ENCODE results near the gene CIAPIN1. TPM values are rescaled to one million over a fixed set of nuclear protein-coding genes. Genes with fewer than 3 reads are reported as not detected.

The CIAPIN1 gene
- total and polyA plus RNA-seq, 2 of the 8 experiments (the other 6 are each of a cell fraction or from before 2014, with no cell fraction given): 76.8 to 83.6 TPM

- no peak for FAIRE-seq
- Histone ChIP-seq H3K79me1 (ENCODE audit: low read depth, low read length) (no peaks in the 10 kb centered on the region), H3K56ac (replicated peaks; ENCODE audit: insufficient read length, low read depth, low read length) (no peak overlapping the region), H4K91ac (replicated peaks; ENCODE audit: insufficient read length, low read length) (no peak overlapping the region), H3K36me3 (ENCODE audit: control insufficient read depth in 2 of 4, insufficient read depth in 4 of 4, low read length in 3 of 4) (no peaks in the 10 kb centered on the region), H4K20me1 (replicated peaks in 1 of 2; ENCODE audit: control insufficient read depth in 1 of 2, insufficient read depth in 2 of 2, low read length in 2 of 2) (peaks cover 0 to 8% of the 10 kb centered on the region in 2 experiments), H3K18ac (ENCODE audit: extremely low read depth, low read length) (no peak overlapping the region), H2BK20ac (ENCODE audit: low read length) (no peak overlapping the region), H3K4me2 (ENCODE audit: insufficient read depth in 1 of 2, low read depth in 2 of 2, low read length in 2 of 2) (no peak overlapping the region), H3K27ac (ENCODE audit: low read depth, low read length) (no peak overlapping the region), H4K5ac (ENCODE audit: insufficient read length, low read depth, low read length) (no peak overlapping the region), H3K4ac (replicated peaks; ENCODE audit: insufficient read length, low read depth, low read length) (no peak overlapping the region), H3K27me3 (replicated peaks in 1 of 4; ENCODE audit: control insufficient read depth in 3 of 4, extremely low read depth in 1 of 4, insufficient read depth in 3 of 4, low read length in 3 of 4) (no peaks in the 10 kb centered on the region; a peak in 1 of 7 replicates), H2BK12ac (ENCODE audit: low read depth, low read length) (no peak overlapping the region), H3K23ac (ENCODE audit: insufficient read length) (no peak overlapping the region), H3K4me1 (replicated peaks in 1 of 4; ENCODE audit: control insufficient read depth in 3 of 4, insufficient read depth in 4 of 4, low read length in 3 of 4) (peaks cover 0 to 2% (median 1%) of the 10 kb centered on the region in 4 experiments; a peak in 1 of 7 replicates), H2BK120ac (replicated peaks; ENCODE audit: low read depth, low read length) (no peak overlapping the region), H3K14ac (ENCODE audit: insufficient read length) (no peak overlapping the region), H3K23me2 (ENCODE audit: low read depth, low read length) (peaks cover 6% of the 10 kb centered on the region), H2BK5ac (ENCODE audit: low read depth, low read length) (no peak overlapping the region), H3K4me3 (ENCODE audit: extremely low read depth in 1 of 4, insufficient read depth in 2 of 4, low read depth in 3 of 4, low read length in 4 of 4) (no peak overlapping the region), H2AFZ (ENCODE audit: low read length) (no peak overlapping the region), H2AK5ac (ENCODE audit: low read depth, low read length) (no peak overlapping the region), H4K8ac (ENCODE audit: extremely low read depth, insufficient read depth, low read length) (no peak overlapping the region), H3K79me2 (ENCODE audit: control insufficient read depth in 1 of 2, insufficient read depth in 2 of 2, low read length in 2 of 2) (no peaks in the 10 kb centered on the region), H3K9ac (replicated peaks in 1 of 4; ENCODE audit: extremely low read depth in 1 of 4, low read depth in 3 of 4, low read length in 3 of 4) (no peak overlapping the region), H3K9me3 (ENCODE audit: insufficient read depth in 2 of 2, low read depth in 1 of 2, low read length in 1 of 2) (no peaks in the 10 kb centered on the region), H2BK15ac (ENCODE audit: low read length) (no peak overlapping the region)
- ChIA-PET CTCF (ENCODE audit: partially characterized antibody) (interaction anchor here (1.0 to 2.4 kb wide), 4 partner anchors 8 to 85 kb away, joined by 3 to 15 read pairs (median 3); no protein-coding TSS in a partner anchor), POLR2A (ENCODE audit: partially characterized antibody) (no interaction called here)
- no peak for DNase-seq (ENCODE audit: low read depth in 1 of 2, low spot score in 2 of 2)
- 67% methylated on average over 4 of the region's 5 CpGs; no CpG with 5 or more reads in 1 of the 2 experiments for WGBS, 2 experiments (ENCODE audit: extremely low coverage in 1 of 2, insufficient coverage in 1 of 2, insufficient read length in 1 of 2, insufficient replicate concordance in 2 of 2, low coverage in 1 of 2, low lambda C conversion rate in 2 of 2, missing lambda C conversion rate in 1 of 2)
- TF ChIP-seq YY1 (IDR thresholded peaks at IDR 0.05; ENCODE audit: low read depth, low read length) (no peak), SRF (IDR thresholded peaks at IDR 0.05; ENCODE audit: low read depth, low read length) (no peak), SUZ12 (IDR thresholded peaks at IDR 0.05; ENCODE audit: low read length) (no peak), SIRT6 (IDR thresholded peaks at IDR 0.05; ENCODE audit: low read length) (no peak), HDAC6 (IDR thresholded peaks at IDR 0.05; ENCODE audit: low read depth, low read length) (no peak), CHD2 (IDR thresholded peaks at IDR 0.05; ENCODE audit: low read length) (no peak), CTBP2 (IDR thresholded peaks at IDR 0.05; ENCODE audit: borderline replicate concordance, insufficient read depth, insufficient read length, low read length) (no peak), ASH2L (IDR thresholded peaks at IDR 0.05; ENCODE audit: low read length) (no peak), ZNF274 (IDR thresholded peaks at IDR 0.05; ENCODE audit: borderline replicate concordance, extremely low read depth, low read length) (no peak), POU5F1 (IDR thresholded peaks at IDR 0.05; ENCODE audit: low read depth, low read length) (no peak), CBX5 (IDR thresholded peaks at IDR 0.05; ENCODE audit: low read depth, low read length) (no peak), EGR1 (IDR thresholded peaks at IDR 0.05; ENCODE audit: borderline replicate concordance, low read depth, low read length) (no peak), KDM5A (IDR thresholded peaks at IDR 0.05; ENCODE audit: low read length) (no peak), TEAD4 (IDR thresholded peaks at IDR 0.05; ENCODE audit: low read depth, low read length) (no peak), SP2 (IDR thresholded peaks at IDR 0.05; ENCODE audit: low read length) (no peak), TAF1 (IDR thresholded peaks at IDR 0.05; ENCODE audit: low read depth, low read length) (no peak), PHF8 (conservative IDR thresholded peaks at IDR 0.05; ENCODE audit: low read depth, low read length) (no peak)
These were observed 62.1 kb downstream of the CIAPIN1 start for GRCh38 chr16:57385083-57385482.

All from H1 (cell line).